Aorta (tissue), 5 donors: ENCODE data around the gene SLC38A3. TPM values are rescaled to one million over a fixed set of nuclear protein-coding genes. Genes with fewer than 3 reads are reported as not detected.

ENCODE experiments used
- ATAC-seq: fragments of 200-7000 bp; cut with Tn5 transposase; one replicate; pipeline ENCODE4 v1.9.1; 2022; ENCODE audit warnings: moderate library complexity; ENCODE audit not compliant: low FRiP score
- DNase-seq, 2 donors: peaks; one replicate each; pipeline ENCODE4 v3.0.0-alpha.2; 2020
- H3K27ac ChIP-seq, 2 donors: one replicate each; pipeline ENCODE4 v1.5.1; 2013; ENCODE audit warnings: low read length in 2 of 2, mild to moderate bottlenecking in 2 of 2, moderate library complexity in 2 of 2, control low read depth in 1 of 2, inconsistent platforms in 1 of 2, low read depth in 1 of 2
- H3K27me3 ChIP-seq, 2 donors: one replicate each; pipeline ENCODE4 v1.6.1; 2013; ENCODE audit warnings: control low read depth in 1 of 2, low read length in 1 of 2, mild to moderate bottlenecking in 1 of 2, moderate library complexity in 1 of 2; ENCODE audit not compliant: insufficient read depth in 2 of 2, control insufficient read depth in 1 of 2
- H3K36me3 ChIP-seq, 2 donors: one replicate each; pipeline ENCODE4 v1.6.1; 2013; ENCODE audit warnings: control low read depth in 1 of 2, low read length in 1 of 2, mild to moderate bottlenecking in 1 of 2; ENCODE audit not compliant: insufficient read depth in 2 of 2, control insufficient read depth in 1 of 2
- H3K4me1 ChIP-seq, 2 donors: one replicate each; pipeline ENCODE4 v1.6.1; 2013; ENCODE audit warnings: low read length in 2 of 2, control low read depth in 1 of 2, mild to moderate bottlenecking in 1 of 2, moderate library complexity in 1 of 2; ENCODE audit not compliant: insufficient read depth in 2 of 2, control insufficient read depth in 1 of 2
- H3K4me3 ChIP-seq, 2 donors: one replicate each; pipeline ENCODE4 v1.5.1; 2013; ENCODE audit warnings: low read length in 2 of 2, control low read depth in 1 of 2, mild to moderate bottlenecking in 1 of 2
- H3K9me3 ChIP-seq: one replicate; pipeline ENCODE4 v1.6.1; 2013; ENCODE audit warnings: mild to moderate bottlenecking, low read length; ENCODE audit not compliant: control insufficient read depth
- WGBS, 2 donors: extraction: QIAGEN DNeasy Blood & Tissue Kit; methylation state at CpG; one replicate each; pipeline ENCODE4 v1.1.7; 2013; 5-methylcytosine and 5-hydroxymethylcytosine counted together
- intact Hi-C, 2 donors: fragments of 100-400 bp; cut with DNase I; formaldehyde crosslinking; loops; one replicate each; pipeline versions ENCODE4 v1.14.2 to v1.15.0; 2022
- polyA plus RNA-seq, 2 donors: library from polyadenylated mRNA; stranded (reverse); fragments of 200-250 nt; gene quantifications; one replicate each; pipeline ENCODE4 v1.2.3, GENCODE V29; 2013
- total RNA-seq, 2 donors: library from RNA; stranded (reverse); fragmentation: NEBNext Ultra II Directional; extraction: Animal tissue kit (Norgen Biotek cat#: 25700); gene quantifications; one replicate each; pipeline ENCODE4 v1.2.1, GENCODE V29; 2021
- donor health status: healthy with polysubstance abuse.
- donor health status: Bipolar disorder and iron deficiency.
- donor health status: DM: no; HTN: no; CAD: no.
- donor health status: DM: no; HTN: no; CAD: no.
- donor health status: DM: yes; HTN: yes; CAD: no.

Gene SLC38A3
- total and polyA plus RNA-seq, 4 donors, result 0.19 to 1.4 (median 0.56) TPM; not detected in 1

- H3K9me3 ChIP-seq, result no peaks in the 10 kb centered on the region
- 2 to 5% methylated on average over 6 to 7 of the region's 7 CpGs for WGBS, 2 donors
- intact Hi-C loops, result no loop called here
- no peak overlapping the region for H3K4me3 ChIP-seq
- H3K27me3 ChIP-seq, result no peaks in the 10 kb centered on the region
- ATAC-seq, result peak; percentile 72
- no peaks in the 10 kb centered on the region for H3K4me1 ChIP-seq
- no peaks in the 10 kb centered on the region for H3K36me3 ChIP-seq
- peak overlapping the region in 1 of 2 donors; percentile 94 for H3K27ac ChIP-seq
- peak; percentile 92 to 94 for DNase-seq
Measured at GRCh38 chr3:50264383-50264963, 59.4 kb downstream of the SLC38A3 start.

- intact Hi-C loops, result no loop called here
- H3K27ac ChIP-seq, result peak overlapping the region; percentile 79 to 87
- H3K9me3 ChIP-seq, result no peaks in the 10 kb centered on the region
- H3K36me3 ChIP-seq, result no peaks in the 10 kb centered on the region
- H3K27me3 ChIP-seq, result no peaks in the 10 kb centered on the region
- H3K4me1 ChIP-seq, result no peaks in the 10 kb centered on the region
- 36 to 48% methylated on average over 7 of the region's 7 CpGs for WGBS, 2 donors
- no peak for ATAC-seq
- H3K4me3 ChIP-seq, result no peak overlapping the region
- peak in 1 of 2 donors; percentile 59 for DNase-seq
Measured at GRCh38 chr3:50264964-50265485, 60.0 kb downstream of the SLC38A3 start.

- intact Hi-C loops, result no loop called here
- no peak for DNase-seq
- ATAC-seq, result no peak
- H3K27me3 ChIP-seq, result no peaks in the 10 kb centered on the region
- 31 to 58% methylated on average over 1 of the region's 1 CpG for WGBS, 2 donors
- H3K27ac ChIP-seq, result peak overlapping the region; percentile 79 to 87
- H3K36me3 ChIP-seq, result no peaks in the 10 kb centered on the region
- H3K9me3 ChIP-seq, result no peaks in the 10 kb centered on the region
- H3K4me3 ChIP-seq, result no peak overlapping the region
- H3K4me1 ChIP-seq, result no peaks in the 10 kb centered on the region
Measured at GRCh38 chr3:50265571-50265970, 60.5 kb downstream of the SLC38A3 start.

- H3K27me3 ChIP-seq, result no peaks in the 10 kb centered on the region
- intact Hi-C loops, result no loop called here
- H3K9me3 ChIP-seq, result no peaks in the 10 kb centered on the region
- no peak overlapping the region for H3K4me3 ChIP-seq
- no peaks in the 10 kb centered on the region for H3K36me3 ChIP-seq
- H3K4me1 ChIP-seq, result no peaks in the 10 kb centered on the region
- ATAC-seq, result no peak
- DNase-seq, result peak in 1 of 2 donors; percentile 49
- H3K27ac ChIP-seq, result peak overlapping the region; percentile 79 to 87
- 67 to 71% methylated on average over 6 of the region's 6 CpGs for WGBS, 2 donors
Measured at GRCh38 chr3:50266017-50266416, 60.9 kb downstream of the SLC38A3 start.

GRCh38 chr3:50266836-50267235 is 61.8 kb downstream of the SLC38A3 start:
- H3K4me1 ChIP-seq, result no peaks in the 10 kb centered on the region
- H3K4me3 ChIP-seq, result peak overlapping the region; percentile 33 to 49
- DNase-seq, result peak in 1 of 2 donors; percentile 53
- intact Hi-C loops, result no loop called here
- H3K9me3 ChIP-seq, result no peaks in the 10 kb centered on the region
- H3K36me3 ChIP-seq, result no peaks in the 10 kb centered on the region
- H3K27ac ChIP-seq, result peak overlapping the region; percentile 38 to 87
- H3K27me3 ChIP-seq, result no peaks in the 10 kb centered on the region
- ATAC-seq, result no peak
- WGBS, 2 donors, result 33 to 39% methylated on average over 7 of the region's 7 CpGs

- no peaks in the 10 kb centered on the region for H3K36me3 ChIP-seq
- H3K27ac ChIP-seq, result peak overlapping the region; percentile 38 to 87
- H3K27me3 ChIP-seq, result no peaks in the 10 kb centered on the region
- ATAC-seq (peak; percentile 51), DNase-seq (peak; percentile 75 to 91)
- peak overlapping the region; percentile 33 to 49 for H3K4me3 ChIP-seq
- no peaks in the 10 kb centered on the region for H3K9me3 ChIP-seq
- no peaks in the 10 kb centered on the region for H3K4me1 ChIP-seq
- WGBS, 2 donors, result 3% methylated on average over 22 of the region's 22 CpGs
- intact Hi-C loops, result no loop called here
Measured at GRCh38 chr3:50267280-50267913, 62.3 kb downstream of the SLC38A3 start.

- no peak for DNase-seq
- no peaks in the 10 kb centered on the region for H3K27me3 ChIP-seq
- intact Hi-C loops, result loop anchor here in 1 of 2 donors (2.0 kb wide), 1 partner anchor 31 kb away; the partner anchor contains the start of gene GNAI2
- 9 to 13% methylated on average over 3 of the region's 3 CpGs for WGBS, 2 donors
- no peak overlapping the region for H3K4me3 ChIP-seq
- no peaks in the 10 kb centered on the region for H3K9me3 ChIP-seq
- H3K4me1 ChIP-seq, result no peaks in the 10 kb centered on the region
- H3K36me3 ChIP-seq, result no peaks in the 10 kb centered on the region
- no peak for ATAC-seq
- H3K27ac ChIP-seq, result peak overlapping the region in 1 of 2 donors; percentile 87
Measured at GRCh38 chr3:50268276-50268675, 63.2 kb downstream of the SLC38A3 start.

GRCh38 chr3:50268703-50269451 is 63.8 kb downstream of the SLC38A3 start, which contains the start of gene SEMA3B:
SEMA3B (plus strand) TSS chr3:50269147; CDS start chr3:50269241, 94 bp downstream.
- H3K4me3 ChIP-seq, result no peak within 1 kb of the TSS
- ATAC-seq (peak; percentile 17), DNase-seq (peak; percentile 83 to 93)
- intact Hi-C loops, result loop anchor here in 1 of 2 donors (2.0 kb wide), 1 partner anchor 32 kb away; the partner anchor contains the start of gene GNAI2
- H3K36me3 ChIP-seq, result no peaks in the 10 kb centered on the region
- H3K9me3 ChIP-seq, result no peaks in the 10 kb centered on the region
- H3K27ac ChIP-seq, result peak within 1 kb of the TSS in 1 of 2 donors; percentile 87
- H3K27me3 ChIP-seq, result no peaks in the 10 kb centered on the region
- H3K4me1 ChIP-seq, result no peaks in the 10 kb centered on the region
- WGBS, 2 donors, result 10 to 13% methylated on average over 20 to 21 of the region's 21 CpGs
